GM21717 (cell line): ENCODE measurements around the gene MZT2B.
A peak's percentile ranks its signal among the peaks of the same experiment; 100 is the strongest.
"Not testable (repeated sequence)": the region's sequence is repeated elsewhere in the genome, so short reads cannot be mapped to it uniquely, and the experiment has no call there.

Source experiments
- ATAC-seq: cut with Tn5 transposase; IDR thresholded peaks from one replicate; pipeline ENCODE4 v1.9.1; 2021; ENCODE audit warnings: mild to moderate bottlenecking, moderate library complexity; ENCODE audit not compliant: unreplicated experiment

MZT2B gene

DNA sequence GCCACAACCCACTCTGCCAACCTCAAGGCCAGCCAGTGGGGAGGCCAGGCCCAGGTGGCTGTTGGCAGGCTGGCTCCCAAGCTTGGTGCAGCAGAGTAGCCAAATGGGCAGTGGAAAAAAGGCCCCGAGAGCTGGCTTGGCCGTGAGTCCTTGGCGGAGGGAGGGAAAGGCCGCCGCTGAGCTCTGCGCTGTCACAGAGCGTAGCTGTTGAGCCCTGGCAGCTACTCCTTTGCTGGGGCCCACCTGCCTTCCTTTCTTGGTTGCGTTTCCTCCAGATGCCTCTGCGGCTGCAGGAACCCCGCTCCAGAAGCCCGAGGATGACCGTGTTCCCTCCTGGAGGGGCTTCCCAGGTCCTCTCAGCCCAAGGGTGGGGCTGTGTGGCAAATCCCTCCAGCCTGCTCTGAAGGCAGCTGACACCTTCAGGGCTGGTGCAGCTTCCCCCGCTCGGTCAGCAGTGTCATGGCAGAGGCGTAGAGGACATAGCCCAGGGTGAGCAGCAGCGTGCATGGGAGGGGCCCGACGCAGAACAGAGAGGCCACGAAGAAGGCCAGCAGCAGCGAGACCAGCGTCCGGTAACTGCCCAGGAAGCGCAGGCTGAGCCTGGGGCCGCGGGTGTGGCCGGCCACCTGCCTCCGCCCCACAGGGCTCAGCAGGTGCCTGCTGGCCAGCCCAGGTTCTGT is 29.8 kb upstream of the MZT2B start:
- ATAC-seq: not testable (repeated sequence)

- ATAC-seq: no peak
Measured at GRCh38 chr2:130152816-130153595, 29.1 kb upstream of the MZT2B start.

GRCh38 chr2:130153721-130154422 is 28.2 kb upstream of the MZT2B start:
- ATAC-seq: not testable (repeated sequence)

GRCh38 chr2:130154423-130154770 is 27.7 kb upstream of the MZT2B start:
- ATAC-seq: not testable (repeated sequence)

GRCh38 chr2:130154773-130155765 is 27.0 kb upstream of the MZT2B start:
- ATAC-seq: no peak

DNA sequence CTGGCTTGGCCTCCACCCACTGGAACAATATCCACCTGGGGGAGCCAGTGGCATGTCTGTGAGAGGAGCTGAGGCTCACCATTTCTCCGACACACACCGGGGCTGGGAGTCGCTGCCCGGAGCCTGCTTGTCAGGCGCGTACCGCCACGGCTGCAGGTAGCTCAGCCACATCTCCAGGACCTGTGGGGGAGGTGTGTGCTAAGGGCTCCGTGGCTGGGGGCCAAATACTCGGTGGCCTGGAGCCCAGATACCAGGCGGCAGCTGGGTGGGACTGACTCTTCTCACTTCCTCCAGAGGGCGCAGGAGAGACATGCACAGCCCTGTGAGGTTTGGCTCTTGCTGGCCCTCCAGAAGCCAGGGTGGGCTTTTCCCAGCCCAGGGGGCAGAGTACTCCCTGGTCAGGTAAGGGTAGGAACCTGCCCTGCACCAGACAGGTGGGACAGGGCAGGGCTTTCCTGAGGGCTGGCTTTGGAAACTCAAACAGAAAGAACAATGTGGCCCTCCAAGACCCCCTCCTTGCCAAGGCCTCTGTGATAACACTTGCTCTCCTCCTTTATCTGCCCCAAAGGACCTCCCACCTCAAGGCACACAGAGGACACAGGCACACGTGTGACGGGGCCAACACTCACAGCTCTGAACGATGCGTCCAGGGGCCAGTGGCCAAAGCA is 26.0 kb upstream of the MZT2B start:
- not testable (repeated sequence) for ATAC-seq

- ATAC-seq: no peak
Measured at GRCh38 chr2:130156624-130157004, 25.4 kb upstream of the MZT2B start.

DNA sequence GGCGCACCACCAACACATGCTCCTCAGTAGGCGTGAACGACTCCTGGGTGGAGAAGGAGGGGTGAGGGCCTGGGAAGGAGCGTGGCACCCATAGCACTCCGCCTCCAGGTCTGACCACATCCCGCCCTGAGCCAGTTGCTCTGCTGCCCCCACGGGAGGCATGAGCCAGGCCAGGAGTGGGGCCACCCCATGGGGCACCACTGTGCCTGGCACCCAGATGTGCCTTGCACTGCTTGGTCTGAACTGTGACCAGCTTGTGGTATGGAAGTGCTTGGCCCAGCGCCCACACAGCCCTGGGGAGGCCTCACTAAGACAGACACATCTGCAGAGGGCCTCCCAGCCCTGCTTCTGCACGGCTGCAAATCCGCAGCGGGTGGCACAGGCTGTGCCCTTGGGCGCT is 24.7 kb upstream of the MZT2B start:
- peak; percentile 37 for ATAC-seq

GRCh38 chr2:130157825-130158514 is 24.1 kb upstream of the MZT2B start:
- peak; percentile 88 for ATAC-seq

- no peak for ATAC-seq
Measured at GRCh38 chr2:130158631-130159030, 23.4 kb upstream of the MZT2B start.

DNA sequence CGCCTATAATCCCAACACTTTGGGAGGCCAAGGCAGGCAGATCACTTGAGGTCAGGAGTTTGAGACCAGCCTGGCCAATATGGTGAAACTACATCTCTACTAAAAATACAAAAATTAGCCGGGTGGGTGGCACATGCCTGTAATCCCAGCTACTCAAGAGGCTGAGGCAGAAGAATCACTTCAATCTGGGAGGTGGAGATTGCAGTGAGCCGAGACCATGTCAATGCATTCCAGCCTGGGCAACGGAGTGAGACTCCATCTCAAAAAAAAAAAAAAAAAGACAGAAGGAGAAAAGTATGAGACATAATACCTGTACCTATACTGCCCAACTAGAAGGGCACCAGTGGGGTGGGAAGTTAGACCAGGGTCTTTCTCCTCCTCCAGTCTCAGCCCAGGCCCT is 22.7 kb upstream of the MZT2B start:
- ATAC-seq: not testable (repeated sequence)

DNA sequence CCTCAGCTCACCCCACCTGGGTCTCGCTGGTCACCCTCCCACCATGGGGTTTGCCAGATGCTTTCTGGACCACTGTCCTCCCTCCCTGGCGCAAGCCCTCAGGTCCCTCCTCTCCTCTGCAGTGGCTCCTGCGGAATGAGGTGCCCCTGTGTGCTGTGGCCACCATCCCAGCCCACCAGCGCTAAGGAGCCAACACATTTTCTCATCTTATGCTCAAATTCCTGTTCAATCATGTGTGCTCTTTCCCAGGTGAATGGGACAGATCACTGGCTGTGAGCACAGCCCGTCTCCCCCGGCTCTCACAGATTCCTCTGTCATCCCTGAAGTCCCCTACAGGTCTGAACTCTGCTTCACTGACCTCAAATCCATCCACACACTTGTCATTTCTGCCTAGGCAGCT is 21.9 kb upstream of the MZT2B start:
- ATAC-seq: no peak

DNA sequence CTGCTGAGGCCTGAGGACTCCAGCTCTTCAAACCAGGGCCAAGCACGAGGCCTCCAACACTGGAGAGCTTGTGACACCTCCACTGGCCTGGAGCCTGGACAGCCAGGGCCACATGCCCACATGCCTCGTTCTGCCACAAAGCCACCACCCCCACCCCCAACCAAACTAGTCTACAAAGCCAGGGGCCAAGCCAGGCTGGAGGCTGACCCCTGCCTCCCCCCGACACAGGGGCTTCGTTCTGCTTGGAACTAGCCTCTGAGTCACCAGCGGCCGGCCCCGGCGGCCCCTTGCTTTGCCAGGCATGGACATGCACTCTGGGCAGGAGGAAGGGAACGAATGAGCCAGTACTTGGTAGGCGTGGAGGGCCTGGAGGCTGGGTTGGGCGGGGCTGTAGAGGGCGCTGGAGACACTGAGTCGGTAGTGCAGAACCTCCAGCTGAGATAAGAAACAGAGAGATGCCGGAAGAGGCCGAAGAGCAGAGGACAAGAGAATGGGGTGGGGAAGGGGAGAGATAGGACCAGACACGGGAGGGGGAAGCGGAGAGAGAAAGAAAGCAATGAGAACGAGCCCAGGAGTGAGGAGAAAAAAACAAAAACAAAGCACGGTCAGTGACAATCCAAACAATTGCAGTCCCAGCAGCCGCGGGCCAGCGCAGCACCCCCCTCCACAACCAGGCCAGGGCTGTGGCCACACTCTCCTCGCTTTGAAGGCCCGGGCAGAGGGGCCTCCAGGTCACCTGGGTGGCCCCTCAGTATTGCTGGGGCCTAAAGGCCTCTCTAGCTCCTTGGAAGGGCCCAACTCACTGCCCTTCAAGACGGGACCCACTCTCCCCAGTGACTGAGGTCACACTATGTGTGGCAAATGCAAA is 21.0 kb upstream of the MZT2B start:
- not testable (repeated sequence) for ATAC-seq

DNA sequence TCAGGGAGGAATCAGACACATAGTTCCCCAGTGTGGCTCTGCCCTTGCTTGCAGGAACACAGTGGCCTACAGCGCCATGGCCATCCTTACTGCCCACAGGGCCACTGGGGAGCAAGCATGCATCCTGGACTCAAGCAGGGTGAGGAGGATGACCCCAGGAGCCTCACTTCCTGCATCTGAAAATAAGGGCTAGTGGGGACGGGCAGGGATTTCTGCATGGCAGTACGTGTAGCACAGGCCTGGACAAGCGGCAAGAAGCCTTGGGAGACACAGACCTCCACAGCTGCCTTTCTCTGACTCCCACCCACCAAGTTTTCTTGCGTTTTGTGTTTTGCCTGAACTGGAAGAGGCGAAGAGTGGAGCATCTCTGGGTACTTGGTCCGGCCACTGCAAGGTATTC is 19.6 kb upstream of the MZT2B start:
- ATAC-seq: not testable (repeated sequence)

GRCh38 chr2:130162968-130163367 is 19.1 kb upstream of the MZT2B start:
- no peak for ATAC-seq

- ATAC-seq: no peak
Measured at GRCh38 chr2:130165293-130166016, 16.6 kb upstream of the MZT2B start.

DNA sequence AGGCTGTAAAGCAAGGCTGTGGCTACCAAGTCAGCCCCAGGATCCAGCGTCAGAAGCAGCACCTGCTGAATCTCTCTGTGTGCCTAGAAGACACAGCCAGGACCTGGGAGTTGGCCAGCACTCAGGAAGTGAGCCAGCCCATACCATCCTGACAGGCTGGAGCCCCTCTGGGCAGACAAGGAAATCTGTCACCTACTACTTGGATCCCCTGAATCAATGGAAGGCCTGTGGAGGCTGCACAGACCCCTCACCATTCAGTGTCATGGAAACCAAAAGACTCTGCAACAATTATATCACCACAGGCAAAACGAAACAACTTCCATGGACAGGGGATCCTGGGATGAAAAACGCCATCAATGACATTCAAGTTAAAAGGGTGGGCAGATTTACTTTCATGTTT is 15.5 kb upstream of the MZT2B start:
- not testable (repeated sequence) for ATAC-seq

DNA sequence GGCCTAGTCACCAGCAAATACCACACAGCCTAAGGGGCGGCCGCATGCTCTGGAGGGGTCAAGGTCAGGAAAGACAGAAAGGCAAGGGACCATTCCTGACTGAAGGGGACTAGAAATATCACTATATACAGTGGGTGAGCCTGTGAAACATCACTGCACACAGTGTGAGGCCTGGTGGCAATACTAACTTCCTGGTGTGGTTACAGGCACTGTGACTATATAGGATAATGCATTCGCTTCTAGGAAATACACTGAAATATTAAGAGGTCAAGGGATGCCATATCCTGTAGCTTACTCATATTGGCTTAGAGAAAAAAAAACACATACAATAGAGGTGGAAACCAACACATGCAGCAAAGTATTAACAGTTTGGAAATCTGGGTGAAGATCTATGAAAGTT is 12.9 kb upstream of the MZT2B start:
- ATAC-seq: not testable (repeated sequence)
